Transverse colon (tissue), 4 donors: Measurements from ENCODE around the gene SLC39A7. TPM values are rescaled to one million over a fixed set of nuclear protein-coding genes. Genes with fewer than 3 reads are reported as not detected.

Source experiments
- DNase-seq: peaks from one replicate; pipeline ENCODE4 v3.0.0-alpha.2; 2019
- H3K27ac ChIP-seq, 4 donors: fragments of 200-600 bp; sonication (generic); 2 replicates each; pipeline ENCODE4 v1.5.1; 2016 to 2018; ENCODE audit warnings: inconsistent platforms in 4 of 4
- H3K27me3 ChIP-seq: fragments of 200-600 bp; sonication (generic); 2 replicates; pipeline ENCODE4 v1.5.1; 2017; ENCODE audit warnings: inconsistent platforms
- H3K36me3 ChIP-seq, 4 donors: fragments of 200-600 bp; sonication (generic); 2 replicates each; pipeline ENCODE4 v1.5.1; 2017 to 2019; ENCODE audit warnings: inconsistent platforms in 4 of 4
- H3K4me1 ChIP-seq, 4 donors: fragments of 200-600 bp; sonication (generic); 2 replicates each; pipeline ENCODE4 v1.5.1; 2017 to 2020; ENCODE audit warnings: inconsistent platforms in 4 of 4
- H3K4me3 ChIP-seq, 4 donors: fragments of 200-600 bp; sonication (generic); 1 replicate in 1 of 4; 2 replicates in 3 of 4; pipeline versions ENCODE4 v1.5.1 to v1.6.1; 2017 to 2019; ENCODE audit warnings: inconsistent platforms in 4 of 4
- H3K9me3 ChIP-seq, 2 donors: fragments of 200-600 bp; sonication (generic); 2 replicates each; pipeline ENCODE4 v1.5.1; 2017 to 2019; ENCODE audit warnings: inconsistent platforms in 2 of 2
- CTCF ChIP-seq, 5 experiments: fragments of 200-600 bp in 3 of 5; fragments of 450-650 bp in 2 of 5; sonication (generic) in 3 of 5; IDR thresholded peaks; 1 replicate in 2 of 5; 2 replicates in 3 of 5; pipeline ENCODE4 v1.5.1; 2016 to 2017; ENCODE audit warnings: antibody characterized with exemption in 5 of 5, inconsistent platforms in 3 of 5, mild to moderate bottlenecking in 2 of 5, moderate library complexity in 1 of 5
- EP300 ChIP-seq: sonication (generic); formaldehyde crosslinking; IDR thresholded peaks from one replicate; pipeline ENCODE4 v1.6.1; 2017; ENCODE audit warnings: antibody characterized with exemption, low read depth
- POLR2A ChIP-seq: fragments of 450-650 bp; IDR thresholded peaks from one replicate; pipeline ENCODE4 v1.6.1; 2016; ENCODE audit warnings: antibody characterized with exemption, mild to moderate bottlenecking, moderate library complexity
- POLR2AphosphoS5 ChIP-seq, 3 donors: sonication (generic); formaldehyde crosslinking; IDR thresholded peaks; one replicate each; pipeline ENCODE4 v1.6.1; 2016; ENCODE audit warnings: antibody characterized with exemption in 3 of 3
- WGBS, 2 donors: methylation state at CpG; one replicate each; pipeline ENCODE4 v1.1.5; 2018; ENCODE audit warnings: low coverage in 1 of 2; 5-methylcytosine and 5-hydroxymethylcytosine counted together
- in situ Hi-C, 4 donors: fragments of 200-750 bp; cut with MboI; loops; one replicate each; pipeline versions ENCODE4 v1.15.0 to v1.15.1; 2017; ENCODE audit warnings: low sequenced_read_pairs in 3 of 4, low pct_ligation_motif_present in 1 of 4, low pct_unique_long_range_greater_than_20kb in 1 of 4
- intact Hi-C: fragments of 100-400 bp; cut with DNase I; formaldehyde crosslinking; loops from one replicate; pipeline ENCODE4 v1.15.1; 2023; ENCODE audit warnings: low total_unique reads
- total RNA-seq, 4 donors: library from RNA; depleted of rRNA; stranded (reverse); fragments of >200 nt; gene quantifications; one replicate each; pipeline ENCODE4 v1.1.0, GENCODE V29; 2016

SLC39A7 gene
- total RNA-seq, 4 donors from 2014 or later, result 38.2 to 99.9 (median 60.5) TPM

GRCh38 chr6:33173535-33174180 lies 27.0 kb upstream of the SLC39A7 start:
- no peaks in the 10 kb centered on the region for H3K9me3 ChIP-seq
- in situ Hi-C loops (no loop called here), intact Hi-C loops (no loop called here)

GRCh38 chr6:33174784-33175183 lies 25.9 kb upstream of the SLC39A7 start:
- H3K4me1 ChIP-seq, result no peaks in the 10 kb centered on the region
- H3K27me3 ChIP-seq, result peaks cover 4% of the 10 kb centered on the region
- no peak for TF ChIP-seq POLR2AphosphoS5 (IDR thresholded peaks at IDR 0.05)
- intact Hi-C loops (no loop called here), in situ Hi-C loops (no loop called here)
- no peak for DNase-seq
- H3K9me3 ChIP-seq, result no peaks in the 10 kb centered on the region
- H3K36me3 ChIP-seq, result no peaks in the 10 kb centered on the region
- no peak overlapping the region for H3K4me3 ChIP-seq
- WGBS, 2 donors, result 83 to 90% methylated on average over 2 to 4 of the region's 4 CpGs
- H3K27ac ChIP-seq, result no peak overlapping the region

More at GRCh38 chr6:33173535-33174180, 27.0 kb upstream of the SLC39A7 start:
- Histone ChIP-seq H3K27me3 (peaks cover 4% of the 10 kb centered on the region), H3K36me3 (no peaks in the 10 kb centered on the region), H3K4me3 (no peak overlapping the region), H3K4me1 (no peaks in the 10 kb centered on the region), H3K27ac (no peak overlapping the region)
- TF ChIP-seq POLR2AphosphoS5 (IDR thresholded peaks at IDR 0.05) (no peak), CTCF (IDR thresholded peaks at IDR 0.05) (no peak)
- 42 to 75% methylated on average over 4 to 11 of the region's 11 CpGs for WGBS, 2 donors
- no peak for DNase-seq

GRCh38 chr6:33175436-33176069 lies 25.1 kb upstream of the SLC39A7 start:
- 65% methylated on average over 10 of the region's 10 CpGs; no CpG with 5 or more reads in 1 of the 2 donors for WGBS, 2 donors
- no peak for DNase-seq
- TF ChIP-seq POLR2A, result no peak
- TF ChIP-seq EP300, result no peak
- no peak for TF ChIP-seq POLR2AphosphoS5 (IDR thresholded peaks at IDR 0.05)
- no peak for TF ChIP-seq CTCF (IDR thresholded peaks at IDR 0.05)
- Histone ChIP-seq H3K27me3 (peaks cover 4% of the 10 kb centered on the region), H3K4me3 (no peak overlapping the region), H3K36me3 (no peaks in the 10 kb centered on the region), H3K9me3 (no peaks in the 10 kb centered on the region), H3K4me1 (no peaks in the 10 kb centered on the region), H3K27ac (no peak overlapping the region)
- intact Hi-C loops, result no loop called here
- in situ Hi-C loops, result no loop called here

- no peaks in the 10 kb centered on the region for H3K36me3 ChIP-seq
- no peak overlapping the region for H3K27ac ChIP-seq
- TF ChIP-seq POLR2A (no peak), CTCF (IDR thresholded peaks at IDR 0.05) (no peak), POLR2AphosphoS5 (IDR thresholded peaks at IDR 0.05) (no peak), EP300 (no peak)
- H3K4me3 ChIP-seq, result no peak overlapping the region
- peaks cover 4% of the 10 kb centered on the region for H3K27me3 ChIP-seq
- 92% methylated on average over 6 of the region's 7 CpGs; no CpG with 5 or more reads in 1 of the 2 donors for WGBS, 2 donors
- in situ Hi-C loops, result no loop called here
- H3K9me3 ChIP-seq, result no peaks in the 10 kb centered on the region
- DNase-seq, result no peak
- H3K4me1 ChIP-seq, result no peaks in the 10 kb centered on the region
- intact Hi-C loops, result no loop called here
Observed at GRCh38 chr6:33176906-33177305, 23.8 kb upstream of the SLC39A7 start.
